Bronchial epithelial cell (primary cell): ENCODE data around the gene RASA2. TPM values are rescaled to one million over a fixed set of nuclear protein-coding genes. Genes with fewer than 3 reads are reported as not detected.
"Not testable (repeated sequence)": the region's sequence is repeated elsewhere in the genome, so short reads cannot be mapped to it uniquely, and the experiment has no call there.

Experiments used
- DNase-seq: peaks from one replicate; pipeline ENCODE4 v3.0.0-alpha.2; 2010; ENCODE audit warnings: low read depth
- FAIRE-seq: peaks from 2 replicates; lab custom pipeline; 2011; peaks lifted over from hg19 to GRCh38; lab: Jason Lieb, UNC
- H3K27me3 ChIP-seq: 2 replicates; pipeline ENCODE4 v1.5.1; 2011; ENCODE audit warnings: low read length; ENCODE audit not compliant: control insufficient read depth, insufficient read depth
- H3K36me3 ChIP-seq: 2 replicates; pipeline ENCODE4 v1.5.1; 2011; ENCODE audit warnings: low read length; ENCODE audit not compliant: control insufficient read depth, insufficient read depth
- H3K4me3 ChIP-seq: 2 replicates; pipeline ENCODE4 v1.5.1; 2011; ENCODE audit warnings: mild to moderate bottlenecking, low read depth, low read length, control low read depth
- total RNA-seq: library from RNA; depleted of rRNA; stranded (reverse); fragments of >200 nt; gene quantifications from 2 replicates; pipeline ENCODE4 v1.2.1, GENCODE V29; 2014
- TF ChIP-seq, protein P1 (sequence below): IDR thresholded peaks from 2 replicates; pipeline ENCODE4 v1.5.1; 2011; ENCODE audit warnings: mild to moderate bottlenecking, moderate library complexity, low read length, control low read depth, inconsistent platforms; ENCODE audit not compliant: insufficient read depth, severe bottlenecking

RASA2 gene
- total RNA-seq, 1 donor from 2014 or later, result 11.8 TPM

- no peak overlapping the region for H3K4me3 ChIP-seq
- DNase-seq (no peak), FAIRE-seq (no peak)
- H3K36me3 ChIP-seq, result no peaks in the 10 kb centered on the region
- TF ChIP-seq, protein P1, sequence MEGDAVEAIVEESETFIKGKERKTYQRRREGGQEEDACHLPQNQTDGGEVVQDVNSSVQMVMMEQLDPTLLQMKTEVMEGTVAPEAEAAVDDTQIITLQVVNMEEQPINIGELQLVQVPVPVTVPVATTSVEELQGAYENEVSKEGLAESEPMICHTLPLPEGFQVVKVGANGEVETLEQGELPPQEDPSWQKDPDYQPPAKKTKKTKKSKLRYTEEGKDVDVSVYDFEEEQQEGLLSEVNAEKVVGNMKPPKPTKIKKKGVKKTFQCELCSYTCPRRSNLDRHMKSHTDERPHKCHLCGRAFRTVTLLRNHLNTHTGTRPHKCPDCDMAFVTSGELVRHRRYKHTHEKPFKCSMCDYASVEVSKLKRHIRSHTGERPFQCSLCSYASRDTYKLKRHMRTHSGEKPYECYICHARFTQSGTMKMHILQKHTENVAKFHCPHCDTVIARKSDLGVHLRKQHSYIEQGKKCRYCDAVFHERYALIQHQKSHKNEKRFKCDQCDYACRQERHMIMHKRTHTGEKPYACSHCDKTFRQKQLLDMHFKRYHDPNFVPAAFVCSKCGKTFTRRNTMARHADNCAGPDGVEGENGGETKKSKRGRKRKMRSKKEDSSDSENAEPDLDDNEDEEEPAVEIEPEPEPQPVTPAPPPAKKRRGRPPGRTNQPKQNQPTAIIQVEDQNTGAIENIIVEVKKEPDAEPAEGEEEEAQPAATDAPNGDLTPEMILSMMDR, result no peak
- H3K27me3 ChIP-seq, result no peaks in the 10 kb centered on the region
These were observed 132.1 kb downstream of the RASA2 start for GRCh38 chr3:141618938-141619337.

DNA sequence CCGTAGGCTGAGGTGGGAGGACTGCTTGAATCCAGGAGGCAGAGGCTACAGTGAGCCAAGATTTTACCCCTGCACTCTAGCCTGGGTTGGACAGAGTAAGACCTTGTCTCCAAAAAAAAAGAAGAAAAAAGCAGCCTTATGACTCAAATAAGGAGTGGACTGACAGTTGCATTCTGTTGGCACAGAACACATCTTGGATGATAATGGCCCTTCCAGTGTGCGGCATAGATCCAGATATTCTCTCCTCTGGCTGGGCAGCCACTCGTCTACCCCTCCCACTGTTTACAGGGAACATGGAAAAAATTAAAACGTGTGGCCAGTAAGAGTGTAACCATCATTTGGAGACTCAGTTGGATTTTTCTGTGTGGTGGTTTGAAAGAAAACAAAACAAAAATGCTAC lies 132.6 kb downstream of the RASA2 start:
- H3K36me3 ChIP-seq, result no peaks in the 10 kb centered on the region
- TF ChIP-seq, protein P1, result no peak
- no peak for FAIRE-seq

GRCh38 chr3:141623691-141624090 lies 136.9 kb downstream of the RASA2 start:
- no peaks in the 10 kb centered on the region for H3K36me3 ChIP-seq
- no peak for FAIRE-seq
- TF ChIP-seq, protein P1, result no peak
- H3K4me3 ChIP-seq, result no peak overlapping the region
- no peak for DNase-seq
- no peaks in the 10 kb centered on the region for H3K27me3 ChIP-seq

More for the DNA sequence above, 132.6 kb downstream of the RASA2 start:
- H3K27me3 ChIP-seq, result no peaks in the 10 kb centered on the region
- no peak overlapping the region for H3K4me3 ChIP-seq
- no peak for DNase-seq

GRCh38 chr3:141625506-141625905 lies 138.7 kb downstream of the RASA2 start:
- peak; percentile 56 for DNase-seq
- TF ChIP-seq, protein P1, result no peak
- no peak overlapping the region for H3K4me3 ChIP-seq
- no peaks in the 10 kb centered on the region for H3K36me3 ChIP-seq
- no peak for FAIRE-seq
- no peaks in the 10 kb centered on the region for H3K27me3 ChIP-seq

GRCh38 chr3:141628334-141628733 lies 141.5 kb downstream of the RASA2 start:
- not testable (repeated sequence) for DNase-seq, H3K27me3 ChIP-seq, H3K4me3 ChIP-seq, FAIRE-seq, H3K36me3 ChIP-seq

DNA sequence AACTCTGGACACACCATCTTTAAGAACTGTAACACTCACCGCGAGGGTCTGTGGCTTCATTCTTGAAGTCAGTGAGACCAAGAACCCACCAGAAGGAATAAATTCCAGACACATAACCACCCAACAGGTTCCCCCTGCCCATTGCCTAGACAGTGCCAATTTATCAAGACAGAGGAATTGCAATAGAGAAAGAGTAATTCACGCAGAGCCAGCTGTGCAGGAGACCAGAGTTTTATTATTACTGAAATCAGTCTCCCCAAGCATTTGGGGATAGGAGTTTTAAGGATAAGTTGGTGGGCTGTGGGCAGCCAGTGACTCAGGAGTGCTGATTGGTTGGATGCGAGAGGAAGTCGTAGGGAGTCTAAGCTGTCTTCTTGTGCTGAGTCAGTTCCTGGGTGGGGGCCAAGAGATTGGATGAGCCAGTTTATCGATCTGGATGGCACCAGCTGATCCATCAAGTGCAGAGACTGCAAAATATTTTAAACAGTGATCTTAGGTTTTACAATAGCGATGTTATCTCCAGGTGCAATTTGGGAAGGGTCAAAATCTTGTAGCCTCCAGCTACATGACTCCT lies 142.1 kb downstream of the RASA2 start:
- not testable (repeated sequence) for H3K36me3 ChIP-seq, H3K27me3 ChIP-seq, FAIRE-seq, H3K4me3 ChIP-seq, DNase-seq

DNA sequence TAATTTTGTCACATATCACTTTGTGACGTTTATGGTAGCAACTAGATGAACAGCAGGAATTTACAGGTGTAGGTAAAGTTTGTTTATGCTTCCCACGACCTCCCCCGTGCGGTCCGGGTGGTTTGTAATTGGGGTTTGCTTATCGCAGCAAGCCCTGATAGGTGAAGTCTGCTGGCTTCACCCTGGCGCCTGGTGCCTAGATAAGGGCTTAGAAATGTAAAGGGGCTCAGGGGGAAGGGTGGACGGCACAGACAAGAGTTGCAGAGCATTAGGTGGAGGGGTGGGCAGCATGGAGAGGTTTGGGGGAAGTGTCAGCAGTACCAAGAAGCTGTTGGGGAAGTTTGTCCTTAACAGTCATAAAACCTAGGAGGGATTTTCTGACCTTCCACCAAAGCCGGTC lies 143.1 kb downstream of the RASA2 start:
- DNase-seq, result no peak
- TF ChIP-seq, protein P1, result no peak
- Histone ChIP-seq H3K27me3 (peaks cover 4% of the 10 kb centered on the region), H3K4me3 (no peak overlapping the region), H3K36me3 (no peaks in the 10 kb centered on the region)
- FAIRE-seq, result no peak
